ENCODE measurements around the gene NHERF1. TPM values are rescaled to one million over a fixed set of nuclear protein-coding genes. Genes with fewer than 3 reads are reported as not detected.

NHERF1 gene
- total and polyA plus RNA-seq, 2 of the 13 experiments (the other 11 are each of a cell fraction or from before 2014, with no cell fraction given) = 169 to 269 TPM

DNA sequence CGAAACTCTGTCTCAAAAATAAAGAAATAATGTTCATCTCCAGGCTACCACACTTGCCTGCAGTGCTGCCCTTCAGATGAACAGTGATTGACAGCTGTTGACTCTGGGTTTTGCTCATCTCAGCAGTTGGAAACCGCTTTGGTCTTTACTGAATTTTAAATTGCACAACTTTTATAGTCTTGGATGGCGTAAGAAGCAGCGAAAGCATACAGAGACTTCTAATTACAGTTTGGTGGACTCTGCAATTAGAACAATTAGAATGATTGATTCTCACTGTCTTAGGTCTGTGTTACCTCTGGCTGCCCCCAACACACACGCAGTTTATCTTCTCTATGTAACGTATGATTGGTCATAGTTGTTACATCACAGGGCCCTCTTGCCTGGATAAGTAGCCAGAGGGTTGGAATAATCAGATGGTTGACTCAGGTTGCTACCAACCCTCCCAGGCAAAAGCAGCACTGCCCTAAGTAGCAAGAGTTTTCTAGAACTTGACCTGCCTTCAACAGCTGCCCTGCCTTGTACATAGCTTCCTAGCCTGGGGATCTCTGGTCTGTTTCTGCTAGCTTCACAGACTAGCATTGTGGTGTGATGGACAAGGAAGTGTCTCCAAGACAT, 29.6 kb downstream of the NHERF1 start:
- CTCF ChIA-PET (ENCODE audit: low intra/inter-chr PET ratio, low total read pairs) = interaction anchor here (12.2 kb wide), 1 partner anchor 30 kb away, joined by 219 read pairs; the partner anchor contains the start of gene NHERF1
- intact Hi-C loops (cut with micrococcal nuclease; ENCODE audit: unreplicated experiment) = no loop called here

DNA sequence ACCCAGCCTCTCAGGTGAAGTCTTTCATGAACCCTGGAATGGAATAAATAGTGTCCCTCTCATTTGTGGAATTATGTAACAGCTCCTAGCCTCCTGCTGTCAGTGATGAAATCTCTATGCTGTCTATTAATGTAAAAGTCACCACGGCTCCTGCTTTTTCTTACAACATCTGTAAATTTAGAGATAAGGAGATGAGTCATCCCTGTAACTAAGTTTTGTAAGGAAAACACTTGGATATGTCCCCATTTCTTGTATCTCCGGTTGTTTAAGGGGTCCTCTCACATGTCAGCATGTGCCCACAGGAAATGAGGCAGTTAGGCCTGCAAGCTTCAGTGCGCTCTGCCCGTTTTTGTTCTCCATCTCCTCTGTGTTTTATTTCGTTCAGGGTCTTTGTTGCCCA, 30.5 kb downstream of the NHERF1 start:
- H2AFZ ChIP-seq (ENCODE audit: low read length) = no peak overlapping the region
- ATAC-seq (no peak), FAIRE-seq (no peak), DNase-seq (ENCODE audit: low spot score) (no peak)
- ChIA-PET CTCF (ENCODE audit: low intra/inter-chr PET ratio, low total read pairs) (interaction anchor here (5.7 kb wide), 1 partner anchor 34 kb away, joined by 103 read pairs; no protein-coding TSS in a partner anchor), POLR2A (interaction anchor here (0.6 to 29.3 kb wide), 3 partner anchors 9 to 43 kb away, joined by 3 to 1459 read pairs (median 4); partner anchors contain the start of gene NHERF1)
- no peaks in the 10 kb centered on the region for H4K20me1 ChIP-seq (ENCODE audit: insufficient read depth, low read length)
- H3K36me3 ChIP-seq (replicated peaks in 1 of 2; ENCODE audit: control insufficient read depth in 1 of 2, insufficient read depth in 2 of 2, low read length in 2 of 2) = no peaks in the 10 kb centered on the region; a peak in 1 of 5 replicates
- H3K27me3 ChIP-seq (ENCODE audit: control insufficient read depth in 1 of 2, insufficient read depth in 2 of 2, low read length in 2 of 2) = no peaks in the 10 kb centered on the region; a peak in 1 of 5 replicates
- no peaks in the 10 kb centered on the region for H3K9me3 ChIP-seq (ENCODE audit: low read length)
- intact Hi-C loops (cut with micrococcal nuclease; ENCODE audit: unreplicated experiment) (no loop called here), in situ Hi-C loops (cut with HindIII; ENCODE audit: extremely low pct_ligation_motif_present, low pct_unique_long_range_greater_than_20kb) (no loop called here)
- TF ChIP-seq POLR2AphosphoS2 (IDR thresholded peaks at IDR 0.05; ENCODE audit: low read depth, low read length) (no peak), HOXA9 (CRISPR knock-in tag; IDR thresholded peaks at IDR 0.05; ENCODE audit: borderline replicate concordance) (no peak), CEBPB (IDR thresholded peaks at IDR 0.05; ENCODE audit: borderline replicate concordance, low read depth, low read length) (peak; percentile 14; the same call in 1 of the 2 replicates)
- no peak overlapping the region for H3K9ac ChIP-seq (ENCODE audit: insufficient read depth, low read depth, low read length)
- no peak overlapping the region for H3K4me2 ChIP-seq (ENCODE audit: low read depth, low read length)
- peaks cover 20% of the 10 kb centered on the region for H3K79me2 ChIP-seq (ENCODE audit: insufficient read depth, low read length)
- H3K4me3 ChIP-seq (replicated peaks in 1 of 3; ENCODE audit: insufficient read depth in 1 of 3, low read depth in 2 of 3, low read length in 3 of 3) = no peak overlapping the region
- no TSS peak for BruUV-seq (replicated peaks)
- H3K4me1 ChIP-seq (ENCODE audit: insufficient read depth, low read length) = peaks cover 30% of the 10 kb centered on the region
- 66% methylated on average over 5 of the region's 5 CpGs for WGBS (ENCODE audit: low lambda C conversion rate)
- H3K27ac ChIP-seq (ENCODE audit: extremely low read length, insufficient read depth, low read length) = no peak overlapping the region

More for the DNA sequence above, 29.6 kb downstream of the NHERF1 start:
- ATAC-seq (no peak), FAIRE-seq (no peak), DNase-seq (ENCODE audit: low spot score) (no peak)
- no peaks in the 10 kb centered on the region for H3K9me3 ChIP-seq (ENCODE audit: low read length)
- no TSS peak for BruUV-seq (replicated peaks)
- peaks cover 5 to 6% of the 10 kb centered on the region in 2 experiments for H3K36me3 ChIP-seq (replicated peaks in 1 of 2; ENCODE audit: control insufficient read depth in 1 of 2, insufficient read depth in 2 of 2, low read length in 2 of 2)
- H3K4me1 ChIP-seq (ENCODE audit: insufficient read depth, low read length) = peaks cover 39% of the 10 kb centered on the region
- no peak overlapping the region for H3K4me3 ChIP-seq (replicated peaks in 1 of 3; ENCODE audit: insufficient read depth in 1 of 3, low read depth in 2 of 3, low read length in 3 of 3)
- no peak overlapping the region for H3K4me2 ChIP-seq (ENCODE audit: low read depth, low read length)
- H4K20me1 ChIP-seq (ENCODE audit: insufficient read depth, low read length) = no peaks in the 10 kb centered on the region
- 86% methylated on average over 6 of the region's 6 CpGs for WGBS (ENCODE audit: low lambda C conversion rate)
- H3K27ac ChIP-seq (ENCODE audit: extremely low read length, insufficient read depth, low read length) = no peak overlapping the region
- H3K9ac ChIP-seq (ENCODE audit: insufficient read depth, low read depth, low read length) = no peak overlapping the region; the same call in 1 of the 2 replicates
- no peak overlapping the region for H2AFZ ChIP-seq (ENCODE audit: low read length)
- TF ChIP-seq ZBTB42 (CRISPR knock-in tag; IDR thresholded peaks at IDR 0.05) (no peak), CEBPB (IDR thresholded peaks at IDR 0.05; ENCODE audit: borderline replicate concordance, low read depth, low read length) (peak; percentile 58; the same call in 1 of the 2 replicates), AHR (CRISPR knock-in tag; IDR thresholded peaks at IDR 0.05) (no peak)
- H3K27me3 ChIP-seq (ENCODE audit: control insufficient read depth in 1 of 2, insufficient read depth in 2 of 2, low read length in 2 of 2) = no peaks in the 10 kb centered on the region; a peak in 1 of 5 replicates
- H3K79me2 ChIP-seq (ENCODE audit: insufficient read depth, low read length) = peaks cover 27% of the 10 kb centered on the region
- POLR2A ChIA-PET = interaction anchor here (1.0 to 29.3 kb wide), 2 partner anchors 23 to 42 kb away, joined by 4 to 1459 read pairs; partner anchors contain the start of gene NHERF1
- in situ Hi-C loops (cut with HindIII; ENCODE audit: extremely low pct_ligation_motif_present, low pct_unique_long_range_greater_than_20kb) = no loop called here
